GM21360 (cell line): ENCODE results near the gene TPK1.

Source experiments
- ATAC-seq: cut with Tn5 transposase; IDR thresholded peaks from one replicate; pipeline ENCODE4 v1.9.1; 2021; ENCODE audit warnings: mild to moderate bottlenecking, moderate library complexity; ENCODE audit not compliant: unreplicated experiment

Gene TPK1

GRCh38 chr7:144534655-144535395 is 301.0 kb downstream of the TPK1 start:
- no peak for ATAC-seq

GRCh38 chr7:144534196-144534595 is 301.7 kb downstream of the TPK1 start:
- ATAC-seq = no peak

GRCh38 chr7:144531181-144531580 is 304.7 kb downstream of the TPK1 start:
- ATAC-seq = no peak

GRCh38 chr7:144529269-144529926 is 306.5 kb downstream of the TPK1 start:
- ATAC-seq = peak; percentile 100

- no peak for ATAC-seq
Measured at GRCh38 chr7:144528536-144529045, 307.3 kb downstream of the TPK1 start.

GRCh38 chr7:144527051-144527471 is 308.8 kb downstream of the TPK1 start:
- no peak for ATAC-seq

GRCh38 chr7:144525956-144526355 is 309.9 kb downstream of the TPK1 start:
- no peak for ATAC-seq

GRCh38 chr7:144524271-144524670 is 311.6 kb downstream of the TPK1 start:
- ATAC-seq = no peak

GRCh38 chr7:144523621-144524020 is 312.2 kb downstream of the TPK1 start:
- no peak for ATAC-seq

- ATAC-seq = no peak
Measured at GRCh38 chr7:144519925-144520324, 315.9 kb downstream of the TPK1 start.

GRCh38 chr7:144518360-144518759 is 317.5 kb downstream of the TPK1 start:
- ATAC-seq = no peak

- ATAC-seq = no peak
Measured at GRCh38 chr7:144517749-144518148, 318.1 kb downstream of the TPK1 start.

- no peak for ATAC-seq
Measured at GRCh38 chr7:144516729-144517525, 318.9 kb downstream of the TPK1 start.

GRCh38 chr7:144513334-144513733 is 322.5 kb downstream of the TPK1 start:
- ATAC-seq = no peak

GRCh38 chr7:144510621-144511020 is 325.2 kb downstream of the TPK1 start:
- ATAC-seq = no peak

GRCh38 chr7:144508702-144509101 is 327.2 kb downstream of the TPK1 start:
- peak; percentile 99 for ATAC-seq

GRCh38 chr7:144503215-144503614 is 332.6 kb downstream of the TPK1 start:
- no peak for ATAC-seq

- ATAC-seq = no peak
Measured at GRCh38 chr7:144500225-144500624, 335.6 kb downstream of the TPK1 start.

GRCh38 chr7:144497282-144497681 is 338.6 kb downstream of the TPK1 start:
- no peak for ATAC-seq

- ATAC-seq = no peak
Measured at GRCh38 chr7:144494355-144494754, 341.5 kb downstream of the TPK1 start.

- ATAC-seq = no peak
Measured at GRCh38 chr7:144489504-144489903, 346.3 kb downstream of the TPK1 start.
